Measurements from ENCODE around the gene TOPORS. TPM values are rescaled to one million over a fixed set of nuclear protein-coding genes. Genes with fewer than 3 reads are reported as not detected.
"Not testable (repeated sequence)": the region's sequence is repeated elsewhere in the genome, so short reads cannot be mapped to it uniquely, and the experiment has no call there.

TOPORS gene
- total RNA-seq (10 to 100 TPM; 21.9 to 24.2 TPM), polyA plus RNA-seq (10 to 100 TPM; 22.8 to 26.0 (median 23.5) TPM), total RNA-seq (54.0 to 167 (median 74.6) reads per million in 6 experiments)

GRCh38 chr9:32552172-32552872 lies at the start of gene TOPORS, which contains the start of gene SMIM27:
Gene TOPORS (minus strand): TSS chr9:32552586. CDS start chr9:32552436, 150 bp downstream.
Gene SMIM27 (plus strand): TSS chr9:32552327. CDS start chr9:32552435, 108 bp downstream.
- peak; percentile 64 to 67 for ATAC-seq
- peaks cover 26 to 64% (median 58%) of the 10 kb centered on the region in 4 donors for H3K4me1 Mint-ChIP-seq
- no peaks in the 10 kb centered on the region for H3K27me3 Mint-ChIP-seq
- peaks cover 0 to 14% (median 0%) of the 10 kb centered on the region in 3 donors for H3K36me3 Mint-ChIP-seq
- H3K4me3 Mint-ChIP-seq, result peak within 1 kb of the TSS; percentile 92 to 100 (median 98)
- H3K27ac Mint-ChIP-seq, result peak within 1 kb of the TSS; percentile 95 to 100 (median 99)
- no peaks in the 10 kb centered on the region for H3K9me3 Mint-ChIP-seq
- POLR2A ChIA-PET, result interaction anchor here (0.5 to 4.7 kb wide), 8 partner anchors 11 to 976 kb away, joined by 3 to 57 read pairs (median 4); partner anchors contain the start of genes NDUFB6 and RIGI
- DNase-seq, result peak; percentile 87 to 95 (median 90)

GRCh38 chr9:32599021-32599420 lies 46.6 kb upstream of the TOPORS start:
- not testable (repeated sequence) for H3K9me3 Mint-ChIP-seq

GRCh38 chr9:32596936-32597335 lies 44.5 kb upstream of the TOPORS start:
- H3K27ac Mint-ChIP-seq, result no peak overlapping the region
- H3K4me3 Mint-ChIP-seq, result no peak overlapping the region
- POLR2A ChIA-PET, result no interaction called here
- H3K4me1 Mint-ChIP-seq, result peaks cover 0 to 3% (median 0%) of the 10 kb centered on the region in 4 donors
- peaks cover 14 to 33% (median 22%) of the 10 kb centered on the region in 5 donors for H3K27me3 Mint-ChIP-seq
- peaks cover 0 to 6% (median 0%) of the 10 kb centered on the region in 3 donors for H3K36me3 Mint-ChIP-seq
- no peak for ATAC-seq
- DNase-seq, result no peak
- peaks cover 0 to 9% (median 0%) of the 10 kb centered on the region in 9 donors for H3K9me3 Mint-ChIP-seq

More at GRCh38 chr9:32599021-32599420, 46.6 kb upstream of the TOPORS start:
- POLR2A ChIA-PET, ATAC-seq, H3K36me3 Mint-ChIP-seq, H3K4me1 Mint-ChIP-seq, H3K27ac Mint-ChIP-seq, H3K4me3 Mint-ChIP-seq, DNase-seq: not testable (repeated sequence)
- H3K27me3 Mint-ChIP-seq, result peaks cover 15 to 31% (median 28%) of the 10 kb centered on the region in 5 donors

- H3K27me3 Mint-ChIP-seq, result peaks cover 15 to 40% (median 24%) of the 10 kb centered on the region in 5 donors
- H3K4me3 Mint-ChIP-seq, result no peak overlapping the region
These were observed 43.9 kb upstream of the TOPORS start for GRCh38 chr9:32596096-32596865.

GRCh38 chr9:32590898-32591297 lies 38.5 kb upstream of the TOPORS start:
- POLR2A ChIA-PET, result no interaction called here
- Mint-ChIP-seq H3K4me3 (no peak overlapping the region), H3K4me1 (no peaks in the 10 kb centered on the region), H3K27ac (no peak overlapping the region), H3K36me3 (no peaks in the 10 kb centered on the region), H3K27me3 (peaks cover 11 to 33% (median 20%) of the 10 kb centered on the region in 5 donors), H3K9me3 (no peaks in the 10 kb centered on the region)
- no peak for ATAC-seq
- DNase-seq, result no peak

More at GRCh38 chr9:32596096-32596865, 43.9 kb upstream of the TOPORS start:
- ATAC-seq, result no peak
- H3K4me1 Mint-ChIP-seq, result peaks cover 0 to 3% (median 0%) of the 10 kb centered on the region in 4 donors
- peaks cover 0 to 9% (median 0%) of the 10 kb centered on the region in 9 donors for H3K9me3 Mint-ChIP-seq
- POLR2A ChIA-PET, result no interaction called here
- no peak for DNase-seq
- peaks cover 0 to 6% (median 0%) of the 10 kb centered on the region in 3 donors for H3K36me3 Mint-ChIP-seq
- H3K27ac Mint-ChIP-seq, result no peak overlapping the region

GRCh38 chr9:32590476-32590875 lies 38.1 kb upstream of the TOPORS start:
- DNase-seq (no peak), ATAC-seq (no peak)
- Mint-ChIP-seq H3K36me3 (no peaks in the 10 kb centered on the region), H3K27ac (no peak overlapping the region), H3K9me3 (no peaks in the 10 kb centered on the region), H3K4me3 (no peak overlapping the region), H3K27me3 (peaks cover 13 to 29% (median 18%) of the 10 kb centered on the region in 5 donors), H3K4me1 (no peaks in the 10 kb centered on the region)
- POLR2A ChIA-PET, result no interaction called here

- Mint-ChIP-seq H3K27ac (no peak overlapping the region), H3K4me3 (no peak overlapping the region), H3K4me1 (no peaks in the 10 kb centered on the region), H3K9me3 (no peaks in the 10 kb centered on the region), H3K27me3 (peaks cover 13 to 35% (median 22%) of the 10 kb centered on the region in 5 donors), H3K36me3 (no peaks in the 10 kb centered on the region)
- peak; percentile 58 to 72 for ATAC-seq
- POLR2A ChIA-PET, result no interaction called here
- peak in 2 of 10 donors; percentile 16 to 23 for DNase-seq
These were observed 36.8 kb upstream of the TOPORS start for GRCh38 chr9:32589083-32589723.

GRCh38 chr9:32587901-32588300 lies 35.5 kb upstream of the TOPORS start:
- Mint-ChIP-seq H3K9me3 (no peaks in the 10 kb centered on the region), H3K4me1 (no peaks in the 10 kb centered on the region), H3K27ac (no peak overlapping the region), H3K4me3 (no peak overlapping the region), H3K27me3 (peaks cover 13 to 34% (median 22%) of the 10 kb centered on the region in 5 donors), H3K36me3 (no peaks in the 10 kb centered on the region)
- no peak for DNase-seq
- no peak for ATAC-seq
- POLR2A ChIA-PET, result no interaction called here

GRCh38 chr9:32584784-32585183 lies 32.4 kb upstream of the TOPORS start:
- H3K36me3 Mint-ChIP-seq, result no peaks in the 10 kb centered on the region
- H3K4me1 Mint-ChIP-seq, result no peaks in the 10 kb centered on the region
- DNase-seq (no peak), ATAC-seq (no peak)
- POLR2A ChIA-PET, result no interaction called here
- H3K4me3 Mint-ChIP-seq, result no peak overlapping the region
- H3K27me3 Mint-ChIP-seq, result peaks cover 9 to 28% (median 14%) of the 10 kb centered on the region in 5 donors
- no peak overlapping the region for H3K27ac Mint-ChIP-seq
- H3K9me3 Mint-ChIP-seq, result no peaks in the 10 kb centered on the region

GRCh38 chr9:32581512-32582143 lies 29.2 kb upstream of the TOPORS start:
- no peaks in the 10 kb centered on the region for H3K4me1 Mint-ChIP-seq
- no peak overlapping the region for H3K4me3 Mint-ChIP-seq
- H3K36me3 Mint-ChIP-seq, result no peaks in the 10 kb centered on the region
- POLR2A ChIA-PET, result no interaction called here
- no peaks in the 10 kb centered on the region for H3K9me3 Mint-ChIP-seq
- DNase-seq (peak in 5 of 10 donors; percentile 12 to 39 (median 27)), ATAC-seq (peak; percentile 57 to 67)
- H3K27ac Mint-ChIP-seq, result no peak overlapping the region
- peaks cover 10 to 31% (median 11%) of the 10 kb centered on the region in 5 donors for H3K27me3 Mint-ChIP-seq

GRCh38 chr9:32580631-32581300 lies 28.4 kb upstream of the TOPORS start:
- Mint-ChIP-seq H3K4me3 (no peak overlapping the region), H3K9me3 (no peaks in the 10 kb centered on the region), H3K27me3 (peaks cover 5 to 29% (median 11%) of the 10 kb centered on the region in 5 donors), H3K36me3 (no peaks in the 10 kb centered on the region), H3K27ac (no peak overlapping the region), H3K4me1 (no peaks in the 10 kb centered on the region)
- DNase-seq (no peak), ATAC-seq (no peak)
- POLR2A ChIA-PET, result no interaction called here
